GM18909 (cell line): Measurements from ENCODE around the gene TMC7.

Source experiments
- ATAC-seq: cut with Tn5 transposase; IDR thresholded peaks from one replicate; pipeline ENCODE4 v1.9.1; 2021; ENCODE audit warnings: mild to moderate bottlenecking; ENCODE audit not compliant: unreplicated experiment, poor library complexity

The TMC7 gene

GRCh38 chr16:19110537-19111360, 127.0 kb downstream of the TMC7 start:
- ATAC-seq, result no peak

- ATAC-seq, result no peak
These were observed 128.3 kb downstream of the TMC7 start for GRCh38 chr16:19112099-19112407.
